ENCODE results near the gene PLXNB3. TPM values are rescaled to one million over a fixed set of nuclear protein-coding genes. Genes with fewer than 3 reads are reported as not detected.

Gene PLXNB3
- total and polyA plus RNA-seq, 2 experiments from 2014 or later: 0.70 to 4.1 TPM

DNA sequence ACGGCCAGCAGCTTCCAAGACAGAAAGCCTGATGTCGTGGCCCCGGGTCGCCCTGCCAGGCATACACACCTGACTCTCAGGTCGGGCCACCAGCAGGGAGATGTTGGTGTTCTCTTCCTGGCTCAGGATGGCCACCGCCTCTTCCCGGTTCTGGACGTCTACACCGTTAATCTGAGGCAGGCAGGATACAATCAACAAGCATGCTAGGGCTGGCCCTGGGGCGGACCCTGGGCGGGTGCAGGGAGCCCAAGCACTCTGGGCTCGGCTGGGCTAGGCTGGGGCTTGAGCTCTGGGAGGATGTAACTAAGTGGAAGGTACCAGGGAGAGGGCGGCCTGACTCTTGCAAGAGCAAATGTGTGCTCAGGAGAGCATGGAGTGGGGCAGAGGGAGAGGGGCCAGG, 41.4 kb downstream of the PLXNB3 start (continued):
- TF ChIP-seq, protein P1, sequence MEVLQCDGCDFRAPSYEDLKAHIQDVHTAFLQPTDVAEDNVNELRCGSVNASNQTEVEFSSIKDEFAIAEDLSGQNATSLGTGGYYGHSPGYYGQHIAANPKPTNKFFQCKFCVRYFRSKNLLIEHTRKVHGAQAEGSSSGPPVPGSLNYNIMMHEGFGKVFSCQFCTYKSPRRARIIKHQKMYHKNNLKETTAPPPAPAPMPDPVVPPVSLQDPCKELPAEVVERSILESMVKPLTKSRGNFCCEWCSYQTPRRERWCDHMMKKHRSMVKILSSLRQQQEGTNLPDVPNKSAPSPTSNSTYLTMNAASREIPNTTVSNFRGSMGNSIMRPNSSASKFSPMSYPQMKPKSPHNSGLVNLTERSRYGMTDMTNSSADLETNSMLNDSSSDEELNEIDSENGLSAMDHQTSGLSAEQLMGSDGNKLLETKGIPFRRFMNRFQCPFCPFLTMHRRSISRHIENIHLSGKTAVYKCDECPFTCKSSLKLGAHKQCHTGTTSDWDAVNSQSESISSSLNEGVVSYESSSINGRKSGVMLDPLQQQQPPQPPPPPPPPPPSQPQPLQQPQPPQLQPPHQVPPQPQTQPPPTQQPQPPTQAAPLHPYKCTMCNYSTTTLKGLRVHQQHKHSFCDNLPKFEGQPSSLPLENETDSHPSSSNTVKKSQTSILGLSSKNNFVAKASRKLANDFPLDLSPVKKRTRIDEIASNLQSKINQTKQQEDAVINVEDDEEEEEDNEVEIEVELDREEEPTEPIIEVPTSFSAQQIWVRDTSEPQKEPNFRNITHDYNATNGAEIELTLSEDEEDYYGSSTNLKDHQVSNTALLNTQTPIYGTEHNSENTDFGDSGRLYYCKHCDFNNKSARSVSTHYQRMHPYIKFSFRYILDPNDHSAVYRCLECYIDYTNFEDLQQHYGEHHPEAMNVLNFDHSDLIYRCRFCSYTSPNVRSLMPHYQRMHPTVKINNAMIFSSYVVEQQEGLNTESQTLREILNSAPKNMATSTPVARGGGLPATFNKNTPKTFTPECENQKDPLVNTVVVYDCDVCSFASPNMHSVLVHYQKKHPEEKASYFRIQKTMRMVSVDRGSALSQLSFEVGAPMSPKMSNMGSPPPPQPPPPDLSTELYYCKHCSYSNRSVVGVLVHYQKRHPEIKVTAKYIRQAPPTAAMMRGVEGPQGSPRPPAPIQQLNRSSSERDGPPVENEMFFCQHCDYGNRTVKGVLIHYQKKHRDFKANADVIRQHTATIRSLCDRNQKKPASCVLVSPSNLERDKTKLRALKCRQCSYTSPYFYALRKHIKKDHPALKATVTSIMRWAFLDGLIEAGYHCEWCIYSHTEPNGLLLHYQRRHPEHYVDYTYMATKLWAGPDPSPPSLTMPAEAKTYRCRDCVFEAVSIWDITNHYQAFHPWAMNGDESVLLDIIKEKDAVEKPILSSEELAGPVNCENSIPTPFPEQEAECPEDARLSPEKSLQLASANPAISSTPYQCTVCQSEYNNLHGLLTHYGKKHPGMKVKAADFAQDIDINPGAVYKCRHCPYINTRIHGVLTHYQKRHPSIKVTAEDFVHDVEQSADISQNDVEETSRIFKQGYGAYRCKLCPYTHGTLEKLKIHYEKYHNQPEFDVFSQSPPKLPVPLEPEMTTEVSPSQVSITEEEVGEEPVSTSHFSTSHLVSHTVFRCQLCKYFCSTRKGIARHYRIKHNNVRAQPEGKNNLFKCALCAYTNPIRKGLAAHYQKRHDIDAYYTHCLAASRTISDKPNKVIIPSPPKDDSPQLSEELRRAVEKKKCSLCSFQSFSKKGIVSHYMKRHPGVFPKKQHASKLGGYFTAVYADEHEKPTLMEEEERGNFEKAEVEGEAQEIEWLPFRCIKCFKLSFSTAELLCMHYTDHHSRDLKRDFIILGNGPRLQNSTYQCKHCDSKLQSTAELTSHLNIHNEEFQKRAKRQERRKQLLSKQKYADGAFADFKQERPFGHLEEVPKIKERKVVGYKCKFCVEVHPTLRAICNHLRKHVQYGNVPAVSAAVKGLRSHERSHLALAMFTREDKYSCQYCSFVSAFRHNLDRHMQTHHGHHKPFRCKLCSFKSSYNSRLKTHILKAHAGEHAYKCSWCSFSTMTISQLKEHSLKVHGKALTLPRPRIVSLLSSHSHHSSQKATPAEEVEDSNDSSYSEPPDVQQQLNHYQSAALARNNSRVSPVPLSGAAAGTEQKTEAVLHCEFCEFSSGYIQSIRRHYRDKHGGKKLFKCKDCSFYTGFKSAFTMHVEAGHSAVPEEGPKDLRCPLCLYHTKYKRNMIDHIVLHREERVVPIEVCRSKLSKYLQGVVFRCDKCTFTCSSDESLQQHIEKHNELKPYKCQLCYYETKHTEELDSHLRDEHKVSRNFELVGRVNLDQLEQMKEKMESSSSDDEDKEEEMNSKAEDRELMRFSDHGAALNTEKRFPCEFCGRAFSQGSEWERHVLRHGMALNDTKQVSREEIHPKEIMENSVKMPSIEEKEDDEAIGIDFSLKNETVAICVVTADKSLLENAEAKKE (CRISPR knock-in tag; IDR thresholded peaks at IDR 0.05): no peak
- TF ChIP-seq JUNB (IDR thresholded peaks at IDR 0.05; ENCODE audit: unreplicated experiment): no peak
- TF ChIP-seq CREB1 (CRISPR knock-in tag; IDR thresholded peaks at IDR 0.05; ENCODE audit: low read depth): no peak

DNA sequence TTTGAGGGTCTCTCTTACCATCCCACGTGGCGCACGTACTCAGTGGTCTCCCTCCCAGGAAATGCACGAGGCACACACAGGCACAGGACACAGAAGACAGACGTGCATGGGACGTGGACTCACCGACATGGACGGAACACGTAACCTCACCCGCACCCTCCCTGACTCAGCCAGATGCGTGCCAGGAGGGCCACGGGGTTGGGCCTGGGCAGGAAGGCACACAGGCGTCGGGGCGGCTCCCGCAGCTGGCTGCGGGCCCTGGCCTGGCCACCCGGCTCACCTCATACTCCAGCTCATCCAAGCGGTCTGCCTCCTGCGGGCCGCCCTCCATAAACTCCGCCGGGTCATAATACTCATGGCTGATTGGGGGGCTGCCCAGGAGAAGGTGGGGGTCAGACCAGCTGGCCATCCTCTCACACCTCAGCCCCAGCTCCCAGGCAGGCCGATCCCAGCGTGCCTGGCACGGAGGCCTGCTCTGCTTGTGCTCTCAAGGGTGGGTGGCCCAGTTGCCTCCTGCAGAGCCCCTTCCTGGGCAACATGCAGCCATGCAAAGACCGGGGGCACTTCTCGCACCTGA, 43.0 kb downstream of the PLXNB3 start:
- Histone ChIP-seq H3K4me3 (no peak overlapping the region), H3K4me1 (ENCODE audit: insufficient read depth) (no peaks in the 10 kb centered on the region), H3K4me2 (no peak overlapping the region), H4K20me1 (replicated peaks; ENCODE audit: insufficient read depth) (no peaks in the 10 kb centered on the region; the same call in 1 of the 2 replicates), H3K27me3 (ENCODE audit: insufficient read depth) (no peaks in the 10 kb centered on the region), H3F3A (replicated peaks; ENCODE audit: low read depth) (no peaks in the 10 kb centered on the region), H2AFZ (no peak overlapping the region), H3K36me3 (ENCODE audit: insufficient read depth) (no peaks in the 10 kb centered on the region), H3K27ac (ENCODE audit: low read depth) (no peak overlapping the region), H3K9me2 (ENCODE audit: insufficient read depth) (no peaks in the 10 kb centered on the region), H3K79me2 (replicated peaks; ENCODE audit: insufficient read depth) (peaks cover 40% of the 10 kb centered on the region)
- DNase-seq (ENCODE audit: low spot score): no peak
- peaks cover 26% of the 10 kb centered on the region; the same call in 2 of the 3 replicates for H3K4me1 Mint-ChIP-seq
- H3K27ac Mint-ChIP-seq: no peak overlapping the region
- H3K36me3 Mint-ChIP-seq (ENCODE audit: low read depth): peaks cover 28% of the 10 kb centered on the region
- H3K27me3 Mint-ChIP-seq (ENCODE audit: insufficient read depth, low read depth, poor library complexity): peaks cover 4% of the 10 kb centered on the region
- H3K9me3 Mint-ChIP-seq: no peaks in the 10 kb centered on the region
- no peak overlapping the region for H3K4me3 Mint-ChIP-seq
- no peak for ATAC-seq
- TF ChIP-seq ZNF331 (CRISPR knock-in tag; IDR thresholded peaks at IDR 0.05; ENCODE audit: low read depth): no peak
- TF ChIP-seq NANOG (IDR thresholded peaks at IDR 0.05; ENCODE audit: borderline replicate concordance): no peak
- TF ChIP-seq STAT1 (IDR thresholded peaks at IDR 0.05; ENCODE audit: unreplicated experiment): no peak
- TF ChIP-seq, protein P2, sequence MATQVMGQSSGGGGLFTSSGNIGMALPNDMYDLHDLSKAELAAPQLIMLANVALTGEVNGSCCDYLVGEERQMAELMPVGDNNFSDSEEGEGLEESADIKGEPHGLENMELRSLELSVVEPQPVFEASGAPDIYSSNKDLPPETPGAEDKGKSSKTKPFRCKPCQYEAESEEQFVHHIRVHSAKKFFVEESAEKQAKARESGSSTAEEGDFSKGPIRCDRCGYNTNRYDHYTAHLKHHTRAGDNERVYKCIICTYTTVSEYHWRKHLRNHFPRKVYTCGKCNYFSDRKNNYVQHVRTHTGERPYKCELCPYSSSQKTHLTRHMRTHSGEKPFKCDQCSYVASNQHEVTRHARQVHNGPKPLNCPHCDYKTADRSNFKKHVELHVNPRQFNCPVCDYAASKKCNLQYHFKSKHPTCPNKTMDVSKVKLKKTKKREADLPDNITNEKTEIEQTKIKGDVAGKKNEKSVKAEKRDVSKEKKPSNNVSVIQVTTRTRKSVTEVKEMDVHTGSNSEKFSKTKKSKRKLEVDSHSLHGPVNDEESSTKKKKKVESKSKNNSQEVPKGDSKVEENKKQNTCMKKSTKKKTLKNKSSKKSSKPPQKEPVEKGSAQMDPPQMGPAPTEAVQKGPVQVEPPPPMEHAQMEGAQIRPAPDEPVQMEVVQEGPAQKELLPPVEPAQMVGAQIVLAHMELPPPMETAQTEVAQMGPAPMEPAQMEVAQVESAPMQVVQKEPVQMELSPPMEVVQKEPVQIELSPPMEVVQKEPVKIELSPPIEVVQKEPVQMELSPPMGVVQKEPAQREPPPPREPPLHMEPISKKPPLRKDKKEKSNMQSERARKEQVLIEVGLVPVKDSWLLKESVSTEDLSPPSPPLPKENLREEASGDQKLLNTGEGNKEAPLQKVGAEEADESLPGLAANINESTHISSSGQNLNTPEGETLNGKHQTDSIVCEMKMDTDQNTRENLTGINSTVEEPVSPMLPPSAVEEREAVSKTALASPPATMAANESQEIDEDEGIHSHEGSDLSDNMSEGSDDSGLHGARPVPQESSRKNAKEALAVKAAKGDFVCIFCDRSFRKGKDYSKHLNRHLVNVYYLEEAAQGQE (IDR thresholded peaks at IDR 0.05; ENCODE audit: unreplicated experiment): no peak
- TF ChIP-seq, protein P3, sequence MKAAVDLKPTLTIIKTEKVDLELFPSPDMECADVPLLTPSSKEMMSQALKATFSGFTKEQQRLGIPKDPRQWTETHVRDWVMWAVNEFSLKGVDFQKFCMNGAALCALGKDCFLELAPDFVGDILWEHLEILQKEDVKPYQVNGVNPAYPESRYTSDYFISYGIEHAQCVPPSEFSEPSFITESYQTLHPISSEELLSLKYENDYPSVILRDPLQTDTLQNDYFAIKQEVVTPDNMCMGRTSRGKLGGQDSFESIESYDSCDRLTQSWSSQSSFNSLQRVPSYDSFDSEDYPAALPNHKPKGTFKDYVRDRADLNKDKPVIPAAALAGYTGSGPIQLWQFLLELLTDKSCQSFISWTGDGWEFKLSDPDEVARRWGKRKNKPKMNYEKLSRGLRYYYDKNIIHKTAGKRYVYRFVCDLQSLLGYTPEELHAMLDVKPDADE (IDR thresholded peaks at IDR 0.05): no peak
- no peak for TF ChIP-seq ZNF114 (CRISPR knock-in tag; IDR thresholded peaks at IDR 0.05)
- no peak for TF ChIP-seq POLR2AphosphoS5 (IDR thresholded peaks at IDR 0.05; ENCODE audit: low read depth)
- TF ChIP-seq, protein P4, sequence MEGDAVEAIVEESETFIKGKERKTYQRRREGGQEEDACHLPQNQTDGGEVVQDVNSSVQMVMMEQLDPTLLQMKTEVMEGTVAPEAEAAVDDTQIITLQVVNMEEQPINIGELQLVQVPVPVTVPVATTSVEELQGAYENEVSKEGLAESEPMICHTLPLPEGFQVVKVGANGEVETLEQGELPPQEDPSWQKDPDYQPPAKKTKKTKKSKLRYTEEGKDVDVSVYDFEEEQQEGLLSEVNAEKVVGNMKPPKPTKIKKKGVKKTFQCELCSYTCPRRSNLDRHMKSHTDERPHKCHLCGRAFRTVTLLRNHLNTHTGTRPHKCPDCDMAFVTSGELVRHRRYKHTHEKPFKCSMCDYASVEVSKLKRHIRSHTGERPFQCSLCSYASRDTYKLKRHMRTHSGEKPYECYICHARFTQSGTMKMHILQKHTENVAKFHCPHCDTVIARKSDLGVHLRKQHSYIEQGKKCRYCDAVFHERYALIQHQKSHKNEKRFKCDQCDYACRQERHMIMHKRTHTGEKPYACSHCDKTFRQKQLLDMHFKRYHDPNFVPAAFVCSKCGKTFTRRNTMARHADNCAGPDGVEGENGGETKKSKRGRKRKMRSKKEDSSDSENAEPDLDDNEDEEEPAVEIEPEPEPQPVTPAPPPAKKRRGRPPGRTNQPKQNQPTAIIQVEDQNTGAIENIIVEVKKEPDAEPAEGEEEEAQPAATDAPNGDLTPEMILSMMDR (conservative IDR thresholded peaks at IDR 0.05; ENCODE audit: low read depth in 2 of 2): no peak
- TF ChIP-seq EZH2phosphoT487 (IDR thresholded peaks at IDR 0.05; ENCODE audit: unreplicated experiment): no peak
- no peak for TF ChIP-seq CREB1 (CRISPR knock-in tag; IDR thresholded peaks at IDR 0.05; ENCODE audit: low read depth)
- no peak for TF ChIP-seq EZH2 (IDR thresholded peaks at IDR 0.05; ENCODE audit: low read depth, unreplicated experiment)
- no peak for TF ChIP-seq JUNB (IDR thresholded peaks at IDR 0.05; ENCODE audit: unreplicated experiment)

Data from GM23338 (cell line).